ENCODE data around the gene SHQ1. TPM values are rescaled to one million over a fixed set of nuclear protein-coding genes. Genes with fewer than 3 reads are reported as not detected.

The SHQ1 gene
- total and polyA plus RNA-seq, 9 of the 15 experiments (the other 6 are each of a cell fraction or from before 2014, with no cell fraction given) = 9.2 to 25.0 (median 14.1) TPM

DNA sequence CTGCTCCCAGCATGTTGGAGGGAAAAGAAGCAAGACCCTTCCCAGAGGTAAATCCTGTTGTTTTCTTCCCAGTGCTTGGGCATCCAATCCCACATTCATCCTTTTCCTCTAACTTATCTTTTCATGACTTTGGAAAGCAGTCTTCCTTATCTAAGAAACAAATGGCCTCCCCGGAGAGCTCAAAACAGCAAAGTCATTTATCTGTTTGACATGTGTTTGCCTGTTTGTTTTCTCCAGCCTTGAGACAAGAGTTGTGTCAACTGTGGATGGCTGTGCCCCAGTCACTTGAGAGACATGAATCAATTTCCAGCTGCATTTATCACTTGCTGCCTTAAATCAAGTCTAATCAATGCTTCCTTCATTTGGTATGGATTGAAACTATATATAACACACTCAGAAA, 103.9 kb downstream of the SHQ1 start (continued):
- TF ChIP-seq DIDO1 (tag; IDR thresholded peaks at IDR 0.05; ENCODE audit: low read depth) (no peak), NCOR1 (IDR thresholded peaks at IDR 0.05) (peak; percentile 92), RBM39 (optimal IDR thresholded peaks at IDR 0.05; ENCODE audit: low read depth, low read length) (no peak), MED1 (CRISPR knock-in tag; IDR thresholded peaks at IDR 0.05; ENCODE audit: borderline replicate concordance) (no peak), EWSR1 (IDR thresholded peaks at IDR 0.05; ENCODE audit: borderline replicate concordance, low read depth, partially characterized antibody) (no peak), NFIX (CRISPR knock-in tag; IDR thresholded peaks at IDR 0.05; ENCODE audit: low read depth) (no peak), NRF1 (conservative IDR thresholded peaks at IDR 0.05 in 1 of 2, IDR thresholded peaks at IDR 0.05 in 1 of 2) (0 out of 4 replicates have a peak, but pooled peaks of 1 of the 2 experiments have one; percentile 8), PML (IDR thresholded peaks at IDR 0.05; ENCODE audit: low read length) (0 out of 2 replicates have a peak, but pooled peaks have one; percentile 75), MCM2 (IDR thresholded peaks at IDR 0.05; ENCODE audit: low read depth) (no peak), ZNF780A (CRISPR knock-in tag; IDR thresholded peaks at IDR 0.05) (no peak), CHD4 (IDR thresholded peaks at IDR 0.05; ENCODE audit: insufficient read depth, insufficient replicate concordance, low read depth, low read length, poor library complexity, severe bottlenecking) (no peak), SMARCC2 (IDR thresholded peaks at IDR 0.05; ENCODE audit: low read depth) (peak; percentile 89), GTF2F1 (IDR thresholded peaks at IDR 0.05; ENCODE audit: low read depth, low read length) (no peak), ELF2 (CRISPR knock-in tag; IDR thresholded peaks at IDR 0.05) (no peak), SMAD3 (CRISPR knock-in tag; conservative IDR thresholded peaks at IDR 0.05) (no peak), ARID1B (IDR thresholded peaks at IDR 0.05) (peak; percentile 96), GABPA (tag; conservative IDR thresholded peaks at IDR 0.05; ENCODE audit: low read depth) (no peak), NCOA1 (IDR thresholded peaks at IDR 0.05; ENCODE audit: low read depth) (peak; percentile 68; the same call in 1 of the 2 replicates), SMARCA5 (IDR thresholded peaks at IDR 0.05) (no peak)
- TF ChIP-seq, protein P1, sequence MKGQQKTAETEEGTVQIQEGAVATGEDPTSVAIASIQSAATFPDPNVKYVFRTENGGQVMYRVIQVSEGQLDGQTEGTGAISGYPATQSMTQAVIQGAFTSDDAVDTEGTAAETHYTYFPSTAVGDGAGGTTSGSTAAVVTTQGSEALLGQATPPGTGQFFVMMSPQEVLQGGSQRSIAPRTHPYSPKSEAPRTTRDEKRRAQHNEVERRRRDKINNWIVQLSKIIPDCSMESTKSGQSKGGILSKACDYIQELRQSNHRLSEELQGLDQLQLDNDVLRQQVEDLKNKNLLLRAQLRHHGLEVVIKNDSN (CRISPR knock-in tag; IDR thresholded peaks at IDR 0.05) = no peak
- TF ChIP-seq, protein P2, sequence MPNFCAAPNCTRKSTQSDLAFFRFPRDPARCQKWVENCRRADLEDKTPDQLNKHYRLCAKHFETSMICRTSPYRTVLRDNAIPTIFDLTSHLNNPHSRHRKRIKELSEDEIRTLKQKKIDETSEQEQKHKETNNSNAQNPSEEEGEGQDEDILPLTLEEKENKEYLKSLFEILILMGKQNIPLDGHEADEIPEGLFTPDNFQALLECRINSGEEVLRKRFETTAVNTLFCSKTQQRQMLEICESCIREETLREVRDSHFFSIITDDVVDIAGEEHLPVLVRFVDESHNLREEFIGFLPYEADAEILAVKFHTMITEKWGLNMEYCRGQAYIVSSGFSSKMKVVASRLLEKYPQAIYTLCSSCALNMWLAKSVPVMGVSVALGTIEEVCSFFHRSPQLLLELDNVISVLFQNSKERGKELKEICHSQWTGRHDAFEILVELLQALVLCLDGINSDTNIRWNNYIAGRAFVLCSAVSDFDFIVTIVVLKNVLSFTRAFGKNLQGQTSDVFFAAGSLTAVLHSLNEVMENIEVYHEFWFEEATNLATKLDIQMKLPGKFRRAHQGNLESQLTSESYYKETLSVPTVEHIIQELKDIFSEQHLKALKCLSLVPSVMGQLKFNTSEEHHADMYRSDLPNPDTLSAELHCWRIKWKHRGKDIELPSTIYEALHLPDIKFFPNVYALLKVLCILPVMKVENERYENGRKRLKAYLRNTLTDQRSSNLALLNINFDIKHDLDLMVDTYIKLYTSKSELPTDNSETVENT (CRISPR knock-in tag; IDR thresholded peaks at IDR 0.05) = no peak
- TF ChIP-seq, protein P3, sequence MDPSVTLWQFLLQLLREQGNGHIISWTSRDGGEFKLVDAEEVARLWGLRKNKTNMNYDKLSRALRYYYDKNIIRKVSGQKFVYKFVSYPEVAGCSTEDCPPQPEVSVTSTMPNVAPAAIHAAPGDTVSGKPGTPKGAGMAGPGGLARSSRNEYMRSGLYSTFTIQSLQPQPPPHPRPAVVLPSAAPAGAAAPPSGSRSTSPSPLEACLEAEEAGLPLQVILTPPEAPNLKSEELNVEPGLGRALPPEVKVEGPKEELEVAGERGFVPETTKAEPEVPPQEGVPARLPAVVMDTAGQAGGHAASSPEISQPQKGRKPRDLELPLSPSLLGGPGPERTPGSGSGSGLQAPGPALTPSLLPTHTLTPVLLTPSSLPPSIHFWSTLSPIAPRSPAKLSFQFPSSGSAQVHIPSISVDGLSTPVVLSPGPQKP (CRISPR knock-in tag; IDR thresholded peaks at IDR 0.05) = no peak
- TF ChIP-seq, protein P4, sequence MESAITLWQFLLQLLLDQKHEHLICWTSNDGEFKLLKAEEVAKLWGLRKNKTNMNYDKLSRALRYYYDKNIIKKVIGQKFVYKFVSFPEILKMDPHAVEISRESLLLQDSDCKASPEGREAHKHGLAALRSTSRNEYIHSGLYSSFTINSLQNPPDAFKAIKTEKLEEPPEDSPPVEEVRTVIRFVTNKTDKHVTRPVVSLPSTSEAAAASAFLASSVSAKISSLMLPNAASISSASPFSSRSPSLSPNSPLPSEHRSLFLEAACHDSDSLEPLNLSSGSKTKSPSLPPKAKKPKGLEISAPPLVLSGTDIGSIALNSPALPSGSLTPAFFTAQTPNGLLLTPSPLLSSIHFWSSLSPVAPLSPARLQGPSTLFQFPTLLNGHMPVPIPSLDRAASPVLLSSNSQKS (CRISPR knock-in tag; IDR thresholded peaks at IDR 0.05) = no peak
- TF ChIP-seq, protein P5, sequence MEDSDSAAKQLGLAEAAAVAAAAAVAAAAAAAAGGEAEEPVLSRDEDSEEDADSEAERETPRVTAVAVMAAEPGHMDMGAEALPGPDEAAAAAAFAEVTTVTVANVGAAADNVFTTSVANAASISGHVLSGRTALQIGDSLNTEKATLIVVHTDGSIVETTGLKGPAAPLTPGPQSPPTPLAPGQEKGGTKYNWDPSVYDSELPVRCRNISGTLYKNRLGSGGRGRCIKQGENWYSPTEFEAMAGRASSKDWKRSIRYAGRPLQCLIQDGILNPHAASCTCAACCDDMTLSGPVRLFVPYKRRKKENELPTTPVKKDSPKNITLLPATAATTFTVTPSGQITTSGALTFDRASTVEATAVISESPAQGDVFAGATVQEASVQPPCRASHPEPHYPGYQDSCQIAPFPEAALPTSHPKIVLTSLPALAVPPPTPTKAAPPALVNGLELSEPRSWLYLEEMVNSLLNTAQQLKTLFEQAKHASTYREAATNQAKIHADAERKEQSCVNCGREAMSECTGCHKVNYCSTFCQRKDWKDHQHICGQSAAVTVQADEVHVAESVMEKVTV (CRISPR knock-in tag; IDR thresholded peaks at IDR 0.05) = no peak
